ENCODE results near the gene ST6GALNAC6. TPM values are rescaled to one million over a fixed set of nuclear protein-coding genes. Genes with fewer than 3 reads are reported as not detected.
A peak's percentile ranks its signal among the peaks of the same experiment; 100 is the strongest.

The ST6GALNAC6 gene
- total and polyA plus RNA-seq, 10 of the 15 experiments (the other 5 are each of a cell fraction or from before 2014, with no cell fraction given) = 0.40 to 27.0 (median 16.8) TPM

DNA sequence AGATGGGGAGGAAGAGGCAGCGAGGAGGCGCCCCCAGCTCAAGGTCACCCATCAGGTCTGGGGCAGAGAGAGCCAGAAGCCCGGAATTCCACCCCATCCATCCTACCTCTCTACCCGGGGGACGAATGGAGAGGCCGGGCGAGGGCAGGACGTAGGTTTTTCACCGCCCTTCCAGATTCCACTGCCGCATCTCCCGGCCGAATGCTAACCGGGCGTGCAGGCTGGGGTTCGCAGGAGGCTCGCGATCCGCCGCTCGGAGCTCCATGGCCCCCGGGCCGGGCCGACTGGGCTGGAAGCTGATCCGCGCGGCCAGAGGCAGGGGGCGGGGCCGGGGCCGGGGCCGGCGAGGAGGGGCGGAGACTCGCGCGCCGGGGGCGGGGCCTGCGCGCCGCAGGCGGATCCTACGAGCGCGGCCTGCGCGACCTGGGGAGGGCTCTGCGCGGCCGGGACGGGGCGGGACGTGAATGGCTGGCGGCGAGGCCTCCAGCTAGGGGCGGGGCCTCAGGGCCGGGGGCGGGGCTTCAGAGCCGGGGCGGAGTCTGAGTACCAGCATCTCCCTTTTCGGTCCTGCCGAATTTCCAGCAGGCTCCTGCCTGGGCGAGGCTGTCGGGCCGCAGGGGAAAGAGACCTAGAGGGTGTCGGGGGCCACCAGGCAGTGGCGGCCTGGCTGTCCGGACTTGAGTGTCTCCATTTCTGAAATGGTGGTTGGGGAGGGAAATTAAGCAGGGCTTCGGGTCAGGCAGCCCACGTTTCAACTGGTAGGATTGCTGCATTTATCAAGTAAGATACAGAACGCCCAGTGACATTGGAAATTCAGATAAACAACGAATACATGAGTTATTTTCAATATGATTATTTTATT is 17.5 kb upstream of the ST6GALNAC6 start, which contains the start of gene ST6GALNAC4 (continued):
- TF ChIP-seq ZBTB4 (CRISPR knock-in tag; IDR thresholded peaks at IDR 0.05) (no peak), POU2F2 (IDR thresholded peaks at IDR 0.05; ENCODE audit: borderline replicate concordance, low read depth, low read length) (0 out of 3 replicates have a peak, but pooled peaks have one; percentile 47), SP1 (IDR thresholded peaks at IDR 0.05; ENCODE audit: low read depth, low read length) (no peak), RBBP5 (conservative IDR thresholded peaks at IDR 0.05) (no peak), MXI1 (IDR thresholded peaks at IDR 0.05; ENCODE audit: low read depth, low read length) (no peak), CHD1 (IDR thresholded peaks at IDR 0.05; ENCODE audit: low read depth, low read length) (no peak), RB1 (IDR thresholded peaks at IDR 0.05; ENCODE audit: borderline replicate concordance) (no peak), BRCA1 (IDR thresholded peaks at IDR 0.05; ENCODE audit: low read depth, low read length) (no peak), HDGF (IDR thresholded peaks at IDR 0.05) (no peak), HCFC1 (IDR thresholded peaks at IDR 0.05; ENCODE audit: low read length) (no peak), POLR2AphosphoS2 (IDR thresholded peaks at IDR 0.05; ENCODE audit: low read depth, low read length) (no peak; the same call in 1 of the 2 replicates), NR2C2 (IDR thresholded peaks at IDR 0.05; ENCODE audit: borderline replicate concordance, control insufficient read depth, insufficient read length, low read depth) (no peak), SIX5 (IDR thresholded peaks at IDR 0.05; ENCODE audit: low read depth, low read length, severe bottlenecking) (no peak), NBN (IDR thresholded peaks at IDR 0.05) (no peak), MYB (IDR thresholded peaks at IDR 0.05; ENCODE audit: borderline replicate concordance, low read depth, low read length) (no peak), IKZF2 (IDR thresholded peaks at IDR 0.05) (no peak; a peak in 1 of 4 replicates), MEF2A (IDR thresholded peaks at IDR 0.05; ENCODE audit: insufficient read depth, low read depth, low read length) (no peak), MLLT1 (IDR thresholded peaks at IDR 0.05) (peak; percentile 23; the same call in 1 of the 2 replicates), HDAC2 (IDR thresholded peaks at IDR 0.05) (no peak), CBX5 (IDR thresholded peaks at IDR 0.05; ENCODE audit: low read depth) (no peak), POLR2A (IDR thresholded peaks at IDR 0.05; ENCODE audit: low read depth, low read length) (peak; percentile 86), IRF4 (IDR thresholded peaks at IDR 0.05; ENCODE audit: low read depth, low read length) (no peak), LARP7 (IDR thresholded peaks at IDR 0.05) (peak; percentile 63; the same call in 1 of the 2 replicates), SREBF1 (IDR thresholded peaks at IDR 0.05; ENCODE audit: low read length) (no peak)
- TF ChIP-seq, protein P1, sequence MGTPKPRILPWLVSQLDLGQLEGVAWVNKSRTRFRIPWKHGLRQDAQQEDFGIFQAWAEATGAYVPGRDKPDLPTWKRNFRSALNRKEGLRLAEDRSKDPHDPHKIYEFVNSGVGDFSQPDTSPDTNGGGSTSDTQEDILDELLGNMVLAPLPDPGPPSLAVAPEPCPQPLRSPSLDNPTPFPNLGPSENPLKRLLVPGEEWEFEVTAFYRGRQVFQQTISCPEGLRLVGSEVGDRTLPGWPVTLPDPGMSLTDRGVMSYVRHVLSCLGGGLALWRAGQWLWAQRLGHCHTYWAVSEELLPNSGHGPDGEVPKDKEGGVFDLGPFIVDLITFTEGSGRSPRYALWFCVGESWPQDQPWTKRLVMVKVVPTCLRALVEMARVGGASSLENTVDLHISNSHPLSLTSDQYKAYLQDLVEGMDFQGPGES (IDR thresholded peaks at IDR 0.05) = no peak
- TF ChIP-seq, protein P2, sequence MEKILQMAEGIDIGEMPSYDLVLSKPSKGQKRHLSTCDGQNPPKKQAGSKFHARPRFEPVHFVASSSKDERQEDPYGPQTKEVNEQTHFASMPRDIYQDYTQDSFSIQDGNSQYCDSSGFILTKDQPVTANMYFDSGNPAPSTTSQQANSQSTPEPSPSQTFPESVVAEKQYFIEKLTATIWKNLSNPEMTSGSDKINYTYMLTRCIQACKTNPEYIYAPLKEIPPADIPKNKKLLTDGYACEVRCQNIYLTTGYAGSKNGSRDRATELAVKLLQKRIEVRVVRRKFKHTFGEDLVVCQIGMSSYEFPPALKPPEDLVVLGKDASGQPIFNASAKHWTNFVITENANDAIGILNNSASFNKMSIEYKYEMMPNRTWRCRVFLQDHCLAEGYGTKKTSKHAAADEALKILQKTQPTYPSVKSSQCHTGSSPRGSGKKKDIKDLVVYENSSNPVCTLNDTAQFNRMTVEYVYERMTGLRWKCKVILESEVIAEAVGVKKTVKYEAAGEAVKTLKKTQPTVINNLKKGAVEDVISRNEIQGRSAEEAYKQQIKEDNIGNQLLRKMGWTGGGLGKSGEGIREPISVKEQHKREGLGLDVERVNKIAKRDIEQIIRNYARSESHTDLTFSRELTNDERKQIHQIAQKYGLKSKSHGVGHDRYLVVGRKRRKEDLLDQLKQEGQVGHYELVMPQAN (conservative IDR thresholded peaks at IDR 0.05) = peak; percentile 50; the same call in 1 of the 2 replicates

Data from GM12878 (cell line).